HL-60 (cell line): ENCODE results near the gene ABHD5.

Source experiments
- DNase-seq, 2 experiments: peaks; one replicate each; pipeline ENCODE4 v3.0.0-alpha.2; 2010 to 2020; ENCODE audit warnings: low read depth in 1 of 2, low spot score in 1 of 2
- H3K27ac ChIP-seq: fragments of 250-450 bp; sonication (Bioruptor Pico); replicated peaks from 2 replicates; pipeline ENCODE4 v1.5.1; 2020; ENCODE audit warnings: mild to moderate bottlenecking, moderate library complexity
- H3K27me3 ChIP-seq: fragments of 250-450 bp; sonication (Bioruptor Pico); 2 replicates; pipeline ENCODE4 v1.5.1; 2021; ENCODE audit warnings: mild to moderate bottlenecking, moderate library complexity; ENCODE audit not compliant: insufficient read depth, poor library complexity, severe bottlenecking
- H3K4me3 ChIP-seq: replicated peaks from 2 replicates; pipeline ENCODE4 v1.5.1; 2011; ENCODE audit warnings: mild to moderate bottlenecking, control low read depth, low read length; ENCODE audit not compliant: insufficient read depth
- CTCF ChIP-seq: IDR thresholded peaks from one replicate; pipeline ENCODE4 v1.5.1; 2011; ENCODE audit warnings: low read length, control low read depth, inconsistent platforms; ENCODE audit not compliant: insufficient read depth
- GABPA ChIP-seq: IDR thresholded peaks from 2 replicates; pipeline ENCODE4 v1.6.1; 2012; ENCODE audit warnings: low read depth
- POLR2AphosphoS5 ChIP-seq: IDR thresholded peaks from 2 replicates; pipeline ENCODE4 v1.6.1; 2012; ENCODE audit warnings: low read depth
- REST ChIP-seq: IDR thresholded peaks from 2 replicates; pipeline ENCODE4 v1.6.1; 2012; ENCODE audit warnings: low read depth; ENCODE audit not compliant: insufficient replicate concordance
- SPI1 ChIP-seq: IDR thresholded peaks from 2 replicates; pipeline ENCODE4 v1.6.1; 2012; ENCODE audit warnings: low read depth, mild to moderate bottlenecking, borderline replicate concordance

ABHD5 gene

GRCh38 chr3:43759938-43760337, 69.2 kb downstream of the ABHD5 start:
- Histone ChIP-seq H3K27me3 (no peaks in the 10 kb centered on the region), H3K4me3 (no peak overlapping the region), H3K27ac (no peak overlapping the region)
- TF ChIP-seq REST (no peak), CTCF (no peak), SPI1 (no peak), GABPA (no peak), POLR2AphosphoS5 (no peak)
- no peak for DNase-seq

- no peaks in the 10 kb centered on the region for H3K27me3 ChIP-seq
- no peak for DNase-seq
- TF ChIP-seq POLR2AphosphoS5 (no peak), REST (no peak)
- no peak overlapping the region for H3K27ac ChIP-seq
- H3K4me3 ChIP-seq: no peak overlapping the region
Observed at GRCh38 chr3:43760938-43761337, 70.2 kb downstream of the ABHD5 start.

GRCh38 chr3:43762451-43762850, 71.7 kb downstream of the ABHD5 start:
- TF ChIP-seq POLR2AphosphoS5: no peak
- TF ChIP-seq REST: no peak
- no peak for TF ChIP-seq CTCF
- TF ChIP-seq GABPA: no peak
- no peak for TF ChIP-seq SPI1
- no peak overlapping the region for H3K27ac ChIP-seq
- H3K27me3 ChIP-seq: no peaks in the 10 kb centered on the region
- H3K4me3 ChIP-seq: no peak overlapping the region
- DNase-seq: no peak

GRCh38 chr3:43764056-43764455, 73.3 kb downstream of the ABHD5 start:
- DNase-seq: no peak
- no peaks in the 10 kb centered on the region for H3K27me3 ChIP-seq
- no peak overlapping the region for H3K4me3 ChIP-seq
- H3K27ac ChIP-seq: no peak overlapping the region
- TF ChIP-seq POLR2AphosphoS5: no peak
- no peak for TF ChIP-seq REST
- TF ChIP-seq CTCF: no peak
- no peak for TF ChIP-seq SPI1
- no peak for TF ChIP-seq GABPA
